ENCODE data around the gene SHCBP1L. TPM values are rescaled to one million over a fixed set of nuclear protein-coding genes. Genes with fewer than 3 reads are reported as not detected.

Gene SHCBP1L
- total RNA-seq, 1 experiment from 2014 or later = not detected

Other genes starting within 250 kb of the SHCBP1L start
- 1.9 and 3.8 TPM in 2 replicates for gene NPL, start 163.4 kb downstream of the SHCBP1L start, total RNA-seq (2014; rRNA removed; shearing (Covaris generic))
- gene DHX9, start 113.8 kb downstream of the SHCBP1L start, total RNA-seq (2014; rRNA removed; shearing (Covaris generic)) = 176 and 182 TPM in 2 replicates
- 143 and 190 TPM in 2 replicates for gene LAMC1, start 70.3 kb upstream of the SHCBP1L start, total RNA-seq (2014; rRNA removed; shearing (Covaris generic))
- gene LAMC2, start 233.1 kb upstream of the SHCBP1L start, total RNA-seq (2014; rRNA removed; shearing (Covaris generic)) = 24.5 and 36.8 TPM in 2 replicates

Data from A172 (cell line).